AG09319 (cell line): ENCODE results near the gene RMND1.

Experiments
- DNase-seq: peaks from one replicate; pipeline ENCODE4 v3.0.0-alpha.2; 2010; ENCODE audit warnings: low read depth; ENCODE audit errors: extremely low read depth
- TF ChIP-seq, protein P1 (sequence below): IDR thresholded peaks from 2 replicates; pipeline ENCODE4 v1.5.1; 2011; ENCODE audit warnings: low read depth, mild to moderate bottlenecking, inconsistent platforms, low read length, moderate library complexity

Gene RMND1

DNA sequence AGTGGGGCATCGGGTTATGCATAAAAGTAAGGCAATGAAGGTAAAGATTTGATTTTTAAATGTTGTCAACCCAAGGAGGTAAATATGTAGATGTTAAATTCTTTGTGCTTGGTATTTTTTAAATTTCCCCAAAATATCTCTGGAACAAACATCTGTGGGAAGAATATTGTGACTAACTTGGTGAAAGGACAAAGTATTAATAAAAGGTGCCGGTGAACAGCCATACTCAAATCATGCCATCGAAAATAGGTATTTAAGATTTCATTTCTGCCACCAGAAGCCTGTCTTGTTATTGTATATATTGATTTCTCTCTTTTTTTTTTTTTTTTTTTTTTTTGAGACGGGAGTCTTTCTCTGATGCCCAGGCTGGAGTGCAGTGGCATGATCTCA lies 48.0 kb downstream of the RMND1 start:
- TF ChIP-seq, protein P1, sequence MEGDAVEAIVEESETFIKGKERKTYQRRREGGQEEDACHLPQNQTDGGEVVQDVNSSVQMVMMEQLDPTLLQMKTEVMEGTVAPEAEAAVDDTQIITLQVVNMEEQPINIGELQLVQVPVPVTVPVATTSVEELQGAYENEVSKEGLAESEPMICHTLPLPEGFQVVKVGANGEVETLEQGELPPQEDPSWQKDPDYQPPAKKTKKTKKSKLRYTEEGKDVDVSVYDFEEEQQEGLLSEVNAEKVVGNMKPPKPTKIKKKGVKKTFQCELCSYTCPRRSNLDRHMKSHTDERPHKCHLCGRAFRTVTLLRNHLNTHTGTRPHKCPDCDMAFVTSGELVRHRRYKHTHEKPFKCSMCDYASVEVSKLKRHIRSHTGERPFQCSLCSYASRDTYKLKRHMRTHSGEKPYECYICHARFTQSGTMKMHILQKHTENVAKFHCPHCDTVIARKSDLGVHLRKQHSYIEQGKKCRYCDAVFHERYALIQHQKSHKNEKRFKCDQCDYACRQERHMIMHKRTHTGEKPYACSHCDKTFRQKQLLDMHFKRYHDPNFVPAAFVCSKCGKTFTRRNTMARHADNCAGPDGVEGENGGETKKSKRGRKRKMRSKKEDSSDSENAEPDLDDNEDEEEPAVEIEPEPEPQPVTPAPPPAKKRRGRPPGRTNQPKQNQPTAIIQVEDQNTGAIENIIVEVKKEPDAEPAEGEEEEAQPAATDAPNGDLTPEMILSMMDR, result no peak
- DNase-seq, result no peak

DNA sequence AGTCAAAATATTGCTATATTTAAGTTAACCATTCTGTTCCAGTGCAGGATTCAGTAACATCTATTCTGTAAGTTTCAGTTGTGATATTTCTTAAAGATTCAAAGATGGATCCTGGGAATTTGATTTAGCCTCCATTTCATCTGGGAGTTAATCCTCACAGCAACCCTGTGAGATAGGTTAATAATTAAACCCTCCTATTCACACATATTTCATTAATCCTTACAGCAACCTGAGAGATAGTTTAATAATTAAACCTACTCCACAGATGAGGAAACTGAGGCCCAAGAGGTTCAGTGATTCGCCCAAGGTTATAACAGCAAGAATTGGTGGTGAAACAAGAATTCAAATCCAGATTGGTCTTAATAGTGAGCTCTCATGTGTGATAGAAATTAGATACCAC lies 49.7 kb downstream of the RMND1 start:
- TF ChIP-seq, protein P1, result no peak
- no peak for DNase-seq

DNA sequence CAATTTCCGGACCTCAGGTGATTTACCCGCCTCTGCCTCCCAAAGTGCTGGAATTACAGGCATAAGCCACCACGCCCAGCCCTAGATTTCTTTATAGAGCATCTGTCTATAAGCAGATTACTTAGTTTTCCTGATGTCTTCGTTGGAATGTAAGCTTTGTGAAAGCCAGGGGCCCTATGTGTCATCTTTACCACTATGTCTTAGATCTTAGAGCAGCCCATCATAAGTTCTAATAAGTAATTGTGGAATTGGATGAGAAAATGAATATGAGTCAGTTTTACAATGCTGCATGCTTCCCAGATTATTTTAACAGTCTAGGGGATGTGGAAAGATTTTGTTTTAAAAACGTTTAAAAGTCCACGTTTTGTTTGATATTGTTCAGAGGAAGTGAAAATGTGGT lies 51.5 kb downstream of the RMND1 start:
- no peak for DNase-seq

DNA sequence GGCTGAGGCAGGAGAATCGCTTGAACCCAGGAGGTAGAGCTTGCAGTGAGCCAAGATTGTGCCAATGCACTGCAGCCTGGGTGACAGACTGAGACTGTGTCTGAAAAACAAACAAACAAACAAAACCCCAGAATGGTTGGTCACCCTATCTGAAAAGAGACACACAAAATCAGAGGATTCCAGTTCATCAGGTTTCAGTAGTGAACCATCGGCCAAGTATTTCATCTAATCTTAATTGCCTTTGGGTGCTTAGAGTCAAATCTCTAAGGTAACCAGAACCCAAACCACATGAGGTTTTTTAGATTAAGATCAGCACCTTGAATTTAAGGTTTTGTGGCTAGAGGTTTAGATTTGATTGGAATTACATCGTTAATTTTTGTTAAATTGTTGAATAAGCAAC lies 52.2 kb downstream of the RMND1 start:
- TF ChIP-seq, protein P1, result no peak
- no peak for DNase-seq

More for the DNA sequence above, 51.5 kb downstream of the RMND1 start:
- TF ChIP-seq, protein P1, result no peak

DNA sequence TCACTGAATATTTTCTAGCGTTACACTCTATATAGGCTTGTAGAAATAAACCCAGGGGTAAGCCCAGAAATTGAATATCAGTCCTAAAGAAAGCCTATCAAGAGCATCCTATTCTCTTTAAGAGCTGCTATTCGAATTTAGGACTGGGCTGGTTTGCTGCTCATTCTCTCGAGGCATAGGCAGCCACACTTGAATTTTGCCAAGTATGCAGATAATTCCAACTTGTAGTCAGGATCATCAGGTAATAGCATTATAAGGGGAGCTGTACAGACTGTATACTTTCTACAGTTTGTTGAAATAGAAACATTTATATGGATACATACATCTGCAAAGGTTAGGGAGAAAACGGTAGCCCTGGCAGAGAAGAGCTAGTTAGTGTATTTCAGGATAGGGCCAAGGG lies 58.5 kb downstream of the RMND1 start:
- TF ChIP-seq, protein P1, result no peak
- no peak for DNase-seq

DNA sequence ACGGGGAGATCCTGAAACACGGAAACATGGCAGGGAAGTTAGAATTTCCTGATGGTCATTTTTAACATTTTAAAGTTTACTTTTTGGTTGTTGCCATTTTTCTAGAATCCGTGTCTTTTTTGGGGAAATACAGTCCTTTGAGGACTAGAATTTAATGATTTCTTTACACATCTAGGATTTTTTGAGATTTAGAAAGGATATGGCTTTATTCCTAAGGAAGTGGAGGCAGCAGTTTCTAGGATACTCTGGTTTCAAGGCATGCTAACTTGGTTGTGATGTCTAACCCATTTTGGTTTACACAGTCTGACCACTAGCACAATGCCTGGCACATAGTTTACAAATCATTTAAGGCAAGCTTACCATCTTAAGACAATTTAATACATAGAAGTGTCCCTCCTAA lies 59.5 kb downstream of the RMND1 start:
- no peak for DNase-seq
- TF ChIP-seq, protein P1, result no peak

DNA sequence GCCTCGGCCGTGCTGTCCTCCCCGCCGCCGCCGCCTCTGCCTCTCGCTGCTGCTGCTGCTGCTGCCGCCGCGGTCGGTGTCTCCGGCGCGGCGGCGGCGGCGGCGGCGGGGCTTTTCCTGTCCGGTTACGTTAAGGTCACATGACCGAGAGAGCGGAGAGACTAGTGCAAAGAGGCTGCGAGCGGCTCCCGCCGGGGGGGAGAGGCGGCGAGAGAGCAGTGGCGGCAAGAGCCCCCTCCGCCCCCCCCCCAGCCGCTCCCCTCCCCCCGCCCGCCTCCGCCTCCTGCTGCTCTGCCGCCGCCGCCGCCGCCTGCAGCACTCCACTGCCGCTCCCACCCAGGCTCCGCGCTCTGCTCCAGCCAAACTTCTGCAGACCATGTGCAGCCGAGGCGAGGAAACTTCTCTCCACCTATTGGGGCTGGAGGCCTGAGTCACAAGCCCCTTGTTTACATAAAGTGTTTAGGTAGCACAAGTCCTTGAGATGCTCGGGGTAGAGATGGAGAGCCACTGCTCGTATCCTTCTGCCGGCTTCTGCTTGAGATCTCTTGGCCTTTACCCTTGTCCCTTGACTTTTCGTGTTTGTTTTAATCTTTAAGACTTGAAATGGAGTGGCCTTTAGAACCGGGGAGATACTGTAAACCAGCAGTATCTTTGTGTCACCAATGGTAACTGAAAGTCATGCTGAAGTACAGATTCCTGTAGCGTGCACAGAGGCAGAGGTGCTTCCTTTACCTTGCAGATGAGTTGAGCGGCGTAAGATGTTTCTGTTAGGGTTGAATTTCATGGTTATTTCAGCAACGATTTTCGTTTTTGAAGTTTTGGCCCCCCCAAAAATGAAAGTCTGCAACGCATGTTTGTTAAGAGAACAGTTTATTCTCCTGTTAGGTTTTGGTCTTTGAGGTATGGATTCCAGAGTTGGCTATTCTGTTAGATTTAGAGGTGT lies 60.2 kb downstream of the RMND1 start, which contains the start of gene ZBTB2:
TSS of gene ZBTB2 (minus strand) at position 89 of the 943 bp plus-strand sequence. CDS start 17,922 bp downstream, outside the sequence.
- DNase-seq, result no peak
- TF ChIP-seq, protein P1, result no peak
